GM23338 (cell line): ENCODE results near the gene ARFIP2. TPM values are rescaled to one million over a fixed set of nuclear protein-coding genes. Genes with fewer than 3 reads are reported as not detected.

ENCODE experiments used
- ATAC-seq: fragments of 200-7000 bp; cut with Tn5 transposase; 3 replicates; pipeline ENCODE4 v1.9.1; 2020
- DNase-seq: peaks from one replicate; pipeline ENCODE4 v3.0.0-alpha.2; 2015; ENCODE audit warnings: low spot score
- H2AFZ ChIP-seq: fragments of 200-600 bp; sonication (generic); 2 replicates; pipeline ENCODE4 v1.8.0; 2016; ENCODE audit warnings: antibody characterized with exemption, mild to moderate bottlenecking, moderate library complexity
- H3F3A ChIP-seq: fragments of 200-600 bp; sonication (generic); replicated peaks from 2 replicates; pipeline ENCODE4 v1.8.0; 2017; ENCODE audit warnings: antibody characterized with exemption, mixed run types, low read depth
- H3K27ac ChIP-seq: fragments of 200-600 bp; sonication (generic); 2 replicates; pipeline ENCODE4 v1.6.1; 2016; ENCODE audit warnings: low read depth
- H3K27me3 ChIP-seq: fragments of 200-600 bp; sonication (generic); 2 replicates; pipeline ENCODE4 v1.8.0; 2016; ENCODE audit warnings: mild to moderate bottlenecking, mixed run types, moderate library complexity; ENCODE audit not compliant: insufficient read depth
- H3K36me3 ChIP-seq: fragments of 200-600 bp; sonication (generic); 2 replicates; pipeline ENCODE4 v1.8.0; 2016; ENCODE audit warnings: mild to moderate bottlenecking; ENCODE audit not compliant: insufficient read depth
- H3K4me1 ChIP-seq: fragments of 200-600 bp; sonication (generic); 2 replicates; pipeline ENCODE4 v1.8.0; 2016; ENCODE audit warnings: mild to moderate bottlenecking, moderate library complexity; ENCODE audit not compliant: insufficient read depth
- H3K4me2 ChIP-seq: fragments of 200-600 bp; sonication (generic); 2 replicates; pipeline ENCODE4 v1.7.1; 2017; ENCODE audit warnings: mixed run types
- H3K4me3 ChIP-seq: fragments of 200-600 bp; sonication (generic); 2 replicates; pipeline ENCODE4 v1.6.1; 2016; ENCODE audit warnings: mixed run types
- H3K79me2 ChIP-seq: fragments of 200-600 bp; sonication (generic); replicated peaks from 2 replicates; pipeline ENCODE4 v1.8.0; 2017; ENCODE audit warnings: mild to moderate bottlenecking; ENCODE audit not compliant: insufficient read depth
- H3K9me2 ChIP-seq: fragments of 200-600 bp; sonication (generic); 2 replicates; pipeline ENCODE4 v1.8.0; 2017; ENCODE audit not compliant: insufficient read depth
- H4K20me1 ChIP-seq: fragments of 200-600 bp; sonication (generic); replicated peaks from 2 replicates; pipeline ENCODE4 v1.8.0; 2017; ENCODE audit warnings: mild to moderate bottlenecking; ENCODE audit not compliant: insufficient read depth
- H3K27ac Mint-ChIP-seq: 2 replicates; pipeline ENCODE4 v1.8.0; 2020; ENCODE audit warnings: inconsistent platforms, mild to moderate bottlenecking, moderate library complexity, mixed read lengths
- H3K27me3 Mint-ChIP-seq: 3 replicates; pipeline ENCODE4 v1.8.0; 2022; ENCODE audit warnings: low read depth, mild to moderate bottlenecking, moderate library complexity, mixed read lengths, inconsistent platforms; ENCODE audit not compliant: insufficient read depth, poor library complexity
- H3K36me3 Mint-ChIP-seq: 3 replicates; pipeline ENCODE4 v1.8.0; 2021; ENCODE audit warnings: low read depth, mild to moderate bottlenecking, inconsistent platforms, moderate library complexity, mixed read lengths
- H3K4me1 Mint-ChIP-seq: 3 replicates; pipeline ENCODE4 v1.8.0; 2020; ENCODE audit warnings: mild to moderate bottlenecking, inconsistent platforms, mixed read lengths
- H3K4me3 Mint-ChIP-seq: 3 replicates; pipeline ENCODE4 v1.8.0; 2021; ENCODE audit warnings: moderate library complexity, mild to moderate bottlenecking, inconsistent platforms, mixed read lengths
- H3K9me3 Mint-ChIP-seq: 3 replicates; pipeline ENCODE4 v1.8.0; 2020; ENCODE audit warnings: moderate library complexity, mild to moderate bottlenecking, inconsistent platforms, mixed read lengths
- CREB1 ChIP-seq: fragments of 250-450 bp; sonication (Bioruptor Pico); IDR thresholded peaks from 2 replicates; pipeline ENCODE4 v1.5.0; 2020; ENCODE audit warnings: low read depth, mild to moderate bottlenecking, moderate library complexity
- CTCF ChIP-seq, 2 experiments: fragments of 200-600 bp in 1 of 2; sonication (generic) in 1 of 2; conservative IDR thresholded peaks; 2 replicates each; pipeline versions ENCODE4 v1.5.1 to v1.6.1; 2016 to 2017; ENCODE audit warnings: antibody characterized with exemption in 2 of 2, low read depth in 2 of 2, mild to moderate bottlenecking in 2 of 2, moderate library complexity in 1 of 2
- ETS1 ChIP-seq: IDR thresholded peaks from 2 replicates; pipeline ENCODE4 v1.6.1; 2016; ENCODE audit warnings: antibody characterized with exemption
- EZH2phosphoT487 ChIP-seq: fragments of 200-600 bp; sonication (generic); IDR thresholded peaks from one replicate; pipeline ENCODE4 v1.8.1; 2018; ENCODE audit warnings: antibody characterized with exemption; ENCODE audit not compliant: unreplicated experiment
- NANOG ChIP-seq: IDR thresholded peaks from 2 replicates; pipeline ENCODE4 v1.6.1; 2016; ENCODE audit warnings: antibody characterized with exemption, borderline replicate concordance
- POLR2AphosphoS5 ChIP-seq: IDR thresholded peaks from 2 replicates; pipeline ENCODE4 v1.6.1; 2016; ENCODE audit warnings: antibody characterized with exemption, low read depth
- REST ChIP-seq: IDR thresholded peaks from one replicate; pipeline ENCODE4 v1.6.1; 2018; ENCODE audit warnings: antibody characterized with exemption; ENCODE audit not compliant: unreplicated experiment
- ZNF114 ChIP-seq: fragments of 250-450 bp; sonication (Bioruptor Pico); IDR thresholded peaks from 2 replicates; pipeline ENCODE4 v1.5.0; 2020; ENCODE audit warnings: mild to moderate bottlenecking, moderate library complexity
- ZNF331 ChIP-seq: fragments of 250-450 bp; sonication (Bioruptor Pico); IDR thresholded peaks from 2 replicates; pipeline ENCODE4 v1.5.0; 2020; ENCODE audit warnings: low read depth, mild to moderate bottlenecking, moderate library complexity
- ZNF462 ChIP-seq: fragments of 250-450 bp; sonication (Bioruptor Pico); IDR thresholded peaks from 2 replicates; pipeline ENCODE4 v1.5.0; 2020; ENCODE audit warnings: mild to moderate bottlenecking, moderate library complexity
- polyA plus RNA-seq: library from polyadenylated mRNA; unstranded; fragments of >200 nt; fragmentation: Nextera tagmentation; extraction: Ambion mirVana; gene quantifications from 2 replicates; pipeline ENCODE4 v1.2.1, GENCODE V29; 2016
- total RNA-seq: library from RNA; depleted of rRNA; stranded (reverse); fragments of >200 nt; shearing (Covaris generic); gene quantifications from 2 replicates; pipeline ENCODE4 v1.2.3, GENCODE V29; 2014

Gene ARFIP2
- total and polyA plus RNA-seq, 2 experiments from 2014 or later: 35.4 to 61.5 TPM

GRCh38 chr11:6498121-6498520 lies 17.0 kb upstream of the ARFIP2 start:
- Mint-ChIP-seq H3K36me3 (no peaks in the 10 kb centered on the region; the same call in 2 of the 3 replicates), H3K27me3 (peaks cover 9% of the 10 kb centered on the region), H3K4me3 (no peak overlapping the region), H3K27ac (no peak overlapping the region), H3K4me1 (peaks cover 8% of the 10 kb centered on the region), H3K9me3 (no peaks in the 10 kb centered on the region)
- Histone ChIP-seq H4K20me1 (peaks cover 5% of the 10 kb centered on the region; the same call in 1 of the 2 replicates), H3K4me3 (no peak overlapping the region), H3K27me3 (no peaks in the 10 kb centered on the region), H3K27ac (no peak overlapping the region), H3K4me2 (no peak overlapping the region), H3K4me1 (peaks cover 4% of the 10 kb centered on the region; the same call in 1 of the 2 replicates), H3K36me3 (no peaks in the 10 kb centered on the region), H3K9me2 (no peaks in the 10 kb centered on the region), H2AFZ (no peak overlapping the region), H3K79me2 (no peaks in the 10 kb centered on the region), H3F3A (no peaks in the 10 kb centered on the region)
- TF ChIP-seq ZNF331 (CRISPR knock-in tag): no peak
- no peak for TF ChIP-seq REST
- no peak for TF ChIP-seq ETS1
- no peak for TF ChIP-seq EZH2phosphoT487
- no peak for TF ChIP-seq CTCF (conservative IDR thresholded peaks at IDR 0.05; ENCODE audit: low read depth in 2 of 2)
- no peak for TF ChIP-seq NANOG
- TF ChIP-seq POLR2AphosphoS5: no peak
- TF ChIP-seq ZNF114 (CRISPR knock-in tag): no peak
- TF ChIP-seq CREB1 (CRISPR knock-in tag): no peak
- no peak for TF ChIP-seq ZNF462
- DNase-seq (no peak), ATAC-seq (no peak)
